ENCODE data around the gene STARD8.

STARD8 gene

DNA sequence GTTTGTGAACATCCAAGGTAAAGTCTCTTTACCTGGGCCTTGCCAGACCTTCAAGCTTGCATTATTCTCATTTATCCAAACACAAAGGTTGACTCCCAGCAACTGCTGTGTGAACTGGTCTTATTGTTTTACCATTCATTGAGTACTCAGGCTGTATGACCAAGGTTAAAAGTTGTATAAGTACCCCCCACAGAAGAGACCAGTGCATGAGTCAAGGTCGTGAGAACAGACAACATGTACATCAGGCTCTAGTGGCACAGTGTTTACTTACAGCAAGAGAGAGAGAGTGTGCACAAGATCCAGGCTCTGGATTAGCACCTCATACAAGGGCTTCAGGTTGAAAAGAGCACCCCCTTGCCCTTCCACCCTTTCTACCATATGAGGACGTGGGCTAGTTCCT is 103.9 kb downstream of the STARD8 start:
- TF ChIP-seq, protein P1, sequence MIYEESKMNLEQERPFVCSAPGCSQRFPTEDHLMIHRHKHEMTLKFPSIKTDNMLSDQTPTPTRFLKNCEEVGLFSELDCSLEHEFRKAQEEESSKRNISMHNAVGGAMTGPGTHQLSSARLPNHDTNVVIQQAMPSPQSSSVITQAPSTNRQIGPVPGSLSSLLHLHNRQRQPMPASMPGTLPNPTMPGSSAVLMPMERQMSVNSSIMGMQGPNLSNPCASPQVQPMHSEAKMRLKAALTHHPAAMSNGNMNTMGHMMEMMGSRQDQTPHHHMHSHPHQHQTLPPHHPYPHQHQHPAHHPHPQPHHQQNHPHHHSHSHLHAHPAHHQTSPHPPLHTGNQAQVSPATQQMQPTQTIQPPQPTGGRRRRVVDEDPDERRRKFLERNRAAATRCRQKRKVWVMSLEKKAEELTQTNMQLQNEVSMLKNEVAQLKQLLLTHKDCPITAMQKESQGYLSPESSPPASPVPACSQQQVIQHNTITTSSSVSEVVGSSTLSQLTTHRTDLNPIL (CRISPR knock-in tag; IDR thresholded peaks at IDR 0.05; ENCODE audit: low read depth), result no peak
- TF ChIP-seq SNAI2 (CRISPR knock-in tag; IDR thresholded peaks at IDR 0.05), result no peak
- TF ChIP-seq GLIS3 (CRISPR knock-in tag; IDR thresholded peaks at IDR 0.05), result no peak
- no peak for TF ChIP-seq ZNF8 (CRISPR knock-in tag; IDR thresholded peaks at IDR 0.05)
- no peak for TF ChIP-seq RARB (CRISPR knock-in tag; IDR thresholded peaks at IDR 0.05)
- no peak for TF ChIP-seq TSHZ2 (CRISPR knock-in tag; IDR thresholded peaks at IDR 0.05)
- no peak for TF ChIP-seq BACH2 (CRISPR knock-in tag; IDR thresholded peaks at IDR 0.05; ENCODE audit: borderline replicate concordance)
- no peak for TF ChIP-seq ARNTL (CRISPR knock-in tag; IDR thresholded peaks at IDR 0.05; ENCODE audit: borderline replicate concordance, low read depth)
- TF ChIP-seq PPARA (CRISPR knock-in tag; IDR thresholded peaks at IDR 0.05; ENCODE audit: borderline replicate concordance), result no peak
- no peak for TF ChIP-seq ZFP30 (CRISPR knock-in tag; IDR thresholded peaks at IDR 0.05)

DNA sequence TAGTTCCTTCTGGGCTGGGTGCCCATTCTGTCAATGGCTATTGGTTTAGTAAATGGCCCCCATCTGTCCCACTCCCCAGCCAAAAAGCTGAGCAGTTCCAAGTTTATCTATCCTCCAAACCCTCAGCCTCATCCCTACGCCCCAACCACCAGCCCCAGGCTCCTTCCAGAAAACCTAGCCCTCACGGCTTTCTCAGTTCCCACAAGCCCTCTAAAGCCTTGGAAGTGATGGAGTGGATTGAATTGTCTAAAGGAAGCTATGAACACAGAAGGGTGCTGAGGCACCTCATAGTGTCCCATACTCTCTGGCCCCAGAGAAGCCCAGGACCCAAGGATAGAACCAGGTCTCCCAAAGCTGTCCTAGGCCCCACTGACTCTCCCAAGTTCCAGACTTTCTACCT is 105.8 kb downstream of the STARD8 start:
- TF ChIP-seq PATZ1 (CRISPR knock-in tag; IDR thresholded peaks at IDR 0.05; ENCODE audit: borderline replicate concordance) (no peak), ESRRG (CRISPR knock-in tag; IDR thresholded peaks at IDR 0.05) (no peak)
- ATAC-seq, result no peak

More for the DNA sequence above, 103.9 kb downstream of the STARD8 start:
- no peak for ATAC-seq

- no peak for TF ChIP-seq PPARA (CRISPR knock-in tag; IDR thresholded peaks at IDR 0.05; ENCODE audit: borderline replicate concordance)
- no peak for ATAC-seq
Measured at GRCh38 chrX:68754406-68754805, 106.9 kb downstream of the STARD8 start.

- no peak for TF ChIP-seq CSDC2 (CRISPR knock-in tag; IDR thresholded peaks at IDR 0.05)
- no peak for ATAC-seq
Measured at GRCh38 chrX:68755616-68756125, 108.2 kb downstream of the STARD8 start.

DNA sequence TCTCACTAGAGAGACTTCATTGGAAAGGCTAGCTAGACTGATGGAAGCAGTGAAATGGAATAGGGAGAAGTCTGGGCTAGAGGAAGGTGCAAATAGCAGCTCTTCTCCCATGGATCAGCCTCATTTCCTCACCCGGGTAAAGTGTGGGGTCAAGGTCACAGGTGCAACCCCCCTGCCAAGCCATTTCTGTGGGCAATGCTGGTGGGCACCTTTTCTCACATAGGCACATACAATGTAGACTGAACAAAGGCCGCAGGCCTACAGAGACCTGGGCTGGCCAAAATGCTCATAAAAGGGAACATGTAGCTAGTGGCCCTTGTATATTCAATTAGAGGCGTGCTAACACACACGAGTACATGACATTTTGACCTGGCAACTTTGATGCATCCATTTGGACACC is 109.9 kb downstream of the STARD8 start:
- ATAC-seq, result no peak
- TF ChIP-seq OSR1 (CRISPR knock-in tag; IDR thresholded peaks at IDR 0.05) (no peak), ZNF565 (CRISPR knock-in tag; conservative IDR thresholded peaks at IDR 0.05; ENCODE audit: low read depth) (no peak)

DNA sequence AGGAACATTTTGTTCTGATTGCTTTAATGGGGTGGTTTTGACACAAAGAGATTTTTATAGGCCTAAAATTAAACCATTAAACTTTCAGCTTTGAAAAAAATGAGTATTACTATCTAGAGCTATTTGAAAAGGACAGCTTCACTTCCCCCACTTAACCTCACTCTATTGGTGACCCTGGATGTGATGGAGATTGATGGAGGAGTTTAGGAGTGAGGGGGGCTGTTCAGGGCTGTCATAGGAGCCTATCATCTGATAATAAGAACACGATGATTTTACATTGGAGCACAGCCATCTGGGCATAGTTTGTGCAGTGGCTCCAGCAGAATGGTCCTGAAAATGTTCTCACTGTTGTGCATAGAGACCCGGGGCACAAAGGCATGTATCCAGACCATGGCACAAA is 110.3 kb downstream of the STARD8 start:
- no peak for ATAC-seq
- TF ChIP-seq ARNTL (CRISPR knock-in tag; IDR thresholded peaks at IDR 0.05; ENCODE audit: borderline replicate concordance, low read depth), result no peak
- no peak for TF ChIP-seq OSR1 (CRISPR knock-in tag; IDR thresholded peaks at IDR 0.05)
- TF ChIP-seq POU6F1 (CRISPR knock-in tag; IDR thresholded peaks at IDR 0.05; ENCODE audit: borderline replicate concordance, low read depth), result no peak
- TF ChIP-seq ZC3H10 (CRISPR knock-in tag; IDR thresholded peaks at IDR 0.05), result no peak
- no peak for TF ChIP-seq TOX (CRISPR knock-in tag; IDR thresholded peaks at IDR 0.05; ENCODE audit: borderline replicate concordance)
- no peak for TF ChIP-seq CSDC2 (CRISPR knock-in tag; IDR thresholded peaks at IDR 0.05)
- no peak for TF ChIP-seq PPARA (CRISPR knock-in tag; IDR thresholded peaks at IDR 0.05; ENCODE audit: borderline replicate concordance)
- TF ChIP-seq ISL1 (CRISPR knock-in tag; IDR thresholded peaks at IDR 0.05), result no peak
- no peak for TF ChIP-seq ESRRG (CRISPR knock-in tag; IDR thresholded peaks at IDR 0.05)
- TF ChIP-seq ZFP3 (CRISPR knock-in tag; IDR thresholded peaks at IDR 0.05), result no peak
- TF ChIP-seq RARB (CRISPR knock-in tag; IDR thresholded peaks at IDR 0.05), result no peak
- TF ChIP-seq, protein P1 (CRISPR knock-in tag; IDR thresholded peaks at IDR 0.05; ENCODE audit: low read depth), result no peak
- TF ChIP-seq BACH2 (CRISPR knock-in tag; IDR thresholded peaks at IDR 0.05; ENCODE audit: borderline replicate concordance), result no peak
- TF ChIP-seq ZNF565 (CRISPR knock-in tag; conservative IDR thresholded peaks at IDR 0.05; ENCODE audit: low read depth), result no peak
- no peak for TF ChIP-seq TSHZ2 (CRISPR knock-in tag; IDR thresholded peaks at IDR 0.05)
- no peak for TF ChIP-seq ZFP30 (CRISPR knock-in tag; IDR thresholded peaks at IDR 0.05)
- no peak for TF ChIP-seq SNAI2 (CRISPR knock-in tag; IDR thresholded peaks at IDR 0.05)
- TF ChIP-seq GLIS3 (CRISPR knock-in tag; IDR thresholded peaks at IDR 0.05), result no peak
